NCI-H2029 (cell line): ENCODE data around the gene SGPP1.
"Not testable (repeated sequence)": the region's sequence is repeated elsewhere in the genome, so short reads cannot be mapped to it uniquely, and the experiment has no call there.

ENCODE experiments used
- DNase-seq: peaks from one replicate; lab custom pipeline; 2025; lab: John Stamatoyannopoulos, UW

The SGPP1 gene

DNA sequence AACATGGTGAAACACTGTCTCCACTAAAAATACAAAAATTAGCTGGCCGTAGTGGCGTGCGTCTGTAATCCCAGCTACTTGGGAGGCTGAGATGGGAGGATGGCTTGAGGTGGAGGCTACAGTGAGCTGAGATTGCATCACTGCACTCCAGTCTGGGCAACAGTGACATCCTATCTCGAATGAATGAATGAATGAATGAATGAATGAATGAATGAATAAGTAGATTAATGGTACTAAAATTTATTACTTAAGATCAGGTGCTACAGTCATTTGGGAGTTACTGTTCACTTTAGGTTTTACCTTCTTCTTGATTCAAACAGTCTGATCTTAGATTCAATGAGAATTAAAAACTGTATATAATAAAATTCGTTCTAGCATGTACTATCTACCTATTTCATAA is 54.6 kb downstream of the SGPP1 start:
- DNase-seq: no peak

DNA sequence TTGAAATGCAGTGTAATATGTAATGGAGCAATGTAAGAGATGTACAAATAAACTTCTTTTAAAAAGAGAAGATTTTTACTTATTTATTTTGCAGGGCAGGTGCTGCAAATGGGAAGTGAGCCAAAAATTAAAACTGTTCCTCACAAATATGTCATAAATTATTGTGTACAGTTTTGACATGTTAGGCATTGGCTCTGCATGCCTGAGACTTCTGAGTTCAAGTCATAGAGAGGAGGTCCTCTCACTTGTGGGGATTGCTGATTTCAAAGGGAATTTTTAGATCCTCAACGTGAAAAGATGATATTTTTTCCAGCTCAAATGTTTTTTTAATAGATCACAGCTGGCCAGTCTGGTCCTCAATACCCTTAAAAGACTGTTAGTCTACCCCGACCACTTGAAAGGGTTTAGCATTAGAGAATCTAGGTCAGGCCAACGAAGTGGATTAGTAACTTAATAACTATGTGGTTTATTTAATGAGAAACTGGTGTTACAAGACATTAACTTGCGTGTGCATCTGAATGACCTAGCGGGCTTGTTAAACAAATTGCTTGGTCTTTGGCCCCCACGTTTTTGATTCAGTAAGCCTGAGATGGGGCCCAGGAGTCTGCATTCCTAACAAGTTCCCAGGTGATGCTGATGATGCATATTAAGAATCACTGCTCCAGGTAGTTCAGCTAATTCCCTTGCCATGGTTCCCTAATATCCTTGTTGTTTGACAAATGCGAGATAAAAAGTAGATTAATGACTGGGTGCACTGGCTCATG is 55.3 kb downstream of the SGPP1 start:
- no peak for DNase-seq

DNA sequence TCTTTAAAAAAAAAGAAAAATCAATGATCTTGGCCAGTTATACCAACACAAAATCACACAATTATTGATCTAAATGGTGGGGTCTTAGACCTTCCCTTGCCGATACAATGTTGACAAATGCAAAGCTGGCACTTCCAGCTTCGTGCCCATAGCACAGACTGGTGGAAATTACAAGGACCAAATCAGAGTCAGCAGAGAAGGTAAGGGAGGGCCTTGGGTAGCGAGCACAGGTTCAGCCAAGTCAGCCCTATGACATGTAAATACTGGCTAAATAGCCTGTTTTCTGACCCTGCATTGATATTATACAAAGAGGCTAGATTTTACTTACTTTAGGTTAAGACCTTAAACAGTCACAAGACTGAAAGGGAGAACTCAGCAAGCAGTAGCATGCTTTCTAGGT is 55.9 kb downstream of the SGPP1 start:
- no peak for DNase-seq

DNA sequence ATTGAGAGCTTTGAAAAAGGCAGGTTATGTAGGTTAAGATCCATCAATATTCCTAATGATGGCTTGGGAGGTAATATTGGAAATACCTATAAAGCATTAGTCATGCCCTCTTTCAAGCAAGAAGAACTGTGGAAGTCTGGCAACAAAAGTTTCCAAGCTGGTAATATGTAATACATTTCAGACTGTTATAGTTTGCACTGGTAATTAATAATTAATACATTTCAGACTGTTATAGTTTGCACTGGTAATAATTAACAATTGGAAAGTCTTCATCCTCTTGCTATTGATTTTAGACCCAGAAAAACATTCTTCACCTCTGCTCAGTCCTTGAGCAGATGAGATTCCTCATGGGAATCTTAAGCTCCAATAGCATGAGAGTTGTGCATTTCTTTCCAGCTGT is 57.2 kb downstream of the SGPP1 start:
- no peak for DNase-seq

DNA sequence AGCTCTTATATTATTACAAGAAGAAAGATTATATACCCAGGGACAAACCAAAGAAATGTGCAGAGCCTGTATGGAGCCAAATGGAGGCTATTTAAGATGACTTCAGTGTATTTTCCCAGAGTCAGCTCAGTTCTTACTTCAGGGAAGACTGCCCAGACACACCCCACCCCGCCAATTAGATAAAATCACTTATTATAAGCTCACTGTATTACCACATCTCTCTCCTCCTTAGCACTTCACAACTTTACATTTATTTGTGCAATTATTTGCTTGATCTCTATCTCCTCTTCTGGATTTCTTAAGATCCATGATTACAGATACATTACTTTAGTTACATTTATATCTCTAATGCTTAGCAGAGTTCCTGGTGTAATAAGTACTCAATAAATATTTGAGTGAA is 61.5 kb downstream of the SGPP1 start:
- DNase-seq: no peak

DNA sequence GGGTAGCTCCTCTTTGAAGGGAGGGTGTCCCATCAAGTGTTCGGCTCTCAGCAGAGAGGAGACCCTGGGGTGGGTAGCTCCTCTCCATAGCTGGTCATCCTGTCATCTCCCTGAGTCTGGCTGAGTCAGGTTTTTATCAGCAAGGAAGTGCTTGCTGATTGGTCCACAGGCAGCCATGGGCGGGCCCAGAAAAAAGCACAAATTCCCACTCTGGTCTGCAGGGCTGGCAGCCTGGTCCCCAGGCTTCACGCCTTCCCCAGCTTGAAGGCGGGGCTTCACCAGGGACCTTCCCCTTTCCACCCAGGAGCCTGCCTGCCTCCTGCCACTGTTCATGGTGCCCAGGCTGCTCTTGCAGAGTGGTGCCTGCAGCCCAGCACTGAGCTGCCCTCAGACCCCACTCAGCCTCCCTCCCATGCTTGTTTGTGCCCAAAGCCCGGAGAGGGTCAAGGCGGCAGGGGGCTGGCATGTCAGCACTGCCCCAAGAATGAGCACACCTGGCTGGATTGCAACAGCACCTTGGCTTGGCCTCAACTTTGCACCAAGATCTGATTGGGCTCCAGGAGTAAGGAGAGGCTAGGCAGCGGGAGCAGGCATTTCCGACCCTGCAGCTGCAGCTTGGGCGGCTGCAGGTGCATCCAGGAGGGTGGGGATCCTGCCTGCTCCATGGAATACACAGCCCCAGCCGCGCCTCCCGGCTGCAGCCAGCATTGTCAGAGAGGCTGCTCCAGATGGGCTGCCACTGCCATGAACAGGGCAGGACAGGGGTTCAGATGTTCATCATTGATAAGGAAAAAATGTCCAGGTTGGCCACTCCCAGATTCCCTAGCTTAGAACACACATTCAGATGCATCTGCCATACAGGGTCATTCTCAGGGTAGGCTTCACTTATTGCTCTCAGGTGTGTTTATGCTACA is 64.2 kb downstream of the SGPP1 start:
- no peak for DNase-seq

DNA sequence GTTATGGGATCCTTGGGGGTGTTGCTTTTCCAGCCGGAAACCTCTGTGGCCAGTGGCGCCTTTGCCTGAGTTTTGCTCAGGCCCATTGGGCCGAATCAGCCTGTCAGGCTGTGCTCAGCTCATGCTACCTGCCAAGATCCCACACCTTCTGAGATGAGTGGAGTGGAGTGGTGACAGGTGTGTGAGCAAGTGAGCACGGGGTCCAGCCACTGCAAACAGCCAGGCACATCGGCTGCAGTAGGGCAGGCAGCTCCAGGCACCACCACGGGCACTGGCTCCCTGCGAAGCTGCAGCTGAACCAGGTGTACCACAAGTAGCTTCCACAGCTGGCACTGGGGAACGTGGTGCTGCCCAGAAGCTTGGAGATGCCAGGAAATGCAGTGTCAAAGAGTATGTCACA is 65.1 kb downstream of the SGPP1 start:
- DNase-seq: no peak

DNA sequence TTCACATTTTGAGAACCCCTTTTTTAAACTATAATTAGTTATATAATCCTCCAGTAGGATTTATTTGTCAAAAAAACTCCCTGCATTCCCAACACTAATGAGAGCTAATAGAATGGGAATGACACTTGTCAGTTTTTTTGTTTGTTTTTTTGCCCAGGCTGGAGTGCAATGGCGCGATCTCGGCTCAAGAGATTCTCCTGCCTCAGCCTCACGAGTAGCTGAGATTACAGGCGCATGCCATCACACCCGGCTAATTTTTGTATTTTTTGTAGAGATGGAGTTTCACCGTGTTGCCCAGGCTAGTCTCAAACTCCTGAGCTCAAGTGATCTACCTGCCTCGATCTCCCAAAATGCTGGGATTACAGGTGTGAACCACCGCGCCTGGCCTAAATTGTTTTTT is 66.0 kb downstream of the SGPP1 start:
- DNase-seq: not testable (repeated sequence)

DNA sequence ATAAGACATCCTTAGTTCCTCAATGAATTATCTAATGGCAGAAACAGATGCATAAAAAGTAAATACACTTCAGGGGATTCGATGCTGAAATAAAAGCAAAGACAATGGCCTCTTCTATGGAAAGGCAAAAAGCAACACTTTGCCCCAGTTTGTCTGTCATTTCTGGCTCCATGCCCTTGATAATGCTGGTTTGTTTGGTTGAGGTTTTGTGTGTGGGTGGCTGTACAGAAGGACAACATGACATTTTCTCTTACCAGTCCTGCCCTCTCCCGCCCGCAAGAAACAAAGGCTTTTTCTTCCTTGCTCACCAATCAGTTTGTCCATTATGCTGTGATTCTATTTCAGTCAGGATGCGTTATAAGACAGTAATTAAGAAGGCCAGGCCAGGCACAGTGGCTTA is 68.1 kb downstream of the SGPP1 start:
- DNase-seq: no peak

DNA sequence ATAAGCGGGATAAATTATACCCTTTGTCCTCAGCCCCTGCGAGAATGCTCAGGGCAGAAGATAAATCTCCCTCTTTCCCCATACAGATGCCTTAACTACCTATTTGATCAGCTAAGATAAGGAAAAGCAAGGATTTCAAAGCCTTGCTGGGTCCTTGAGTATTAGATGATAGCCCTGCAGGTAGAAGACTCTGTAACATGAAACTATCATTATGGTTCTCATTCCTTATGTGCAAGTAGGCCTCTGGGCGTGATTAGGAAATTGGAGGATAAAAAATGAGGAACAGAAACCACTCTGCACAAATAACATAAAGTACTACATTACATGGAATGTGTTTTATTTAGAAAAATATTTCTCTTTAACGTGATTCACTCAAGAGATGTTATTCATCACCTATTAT is 71.7 kb downstream of the SGPP1 start:
- no peak for DNase-seq

DNA sequence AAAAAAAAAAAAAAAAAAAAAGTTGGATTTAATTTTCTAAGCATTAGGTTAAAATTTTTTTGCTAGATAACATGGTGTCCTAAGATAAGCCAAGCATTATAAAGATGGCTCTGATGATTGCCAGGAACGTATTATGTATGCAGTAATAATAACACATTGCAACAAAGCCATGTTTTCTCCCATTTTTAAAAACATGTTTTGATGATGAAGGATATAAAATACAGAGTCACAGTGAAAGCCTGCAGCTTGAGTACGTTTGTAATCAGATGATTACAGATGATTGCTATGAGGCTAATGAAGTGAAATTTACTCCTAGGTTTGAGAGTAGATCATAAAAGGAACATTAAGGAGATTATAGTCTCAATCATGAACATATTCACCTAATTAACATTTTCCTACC is 72.9 kb downstream of the SGPP1 start:
- DNase-seq: no peak

DNA sequence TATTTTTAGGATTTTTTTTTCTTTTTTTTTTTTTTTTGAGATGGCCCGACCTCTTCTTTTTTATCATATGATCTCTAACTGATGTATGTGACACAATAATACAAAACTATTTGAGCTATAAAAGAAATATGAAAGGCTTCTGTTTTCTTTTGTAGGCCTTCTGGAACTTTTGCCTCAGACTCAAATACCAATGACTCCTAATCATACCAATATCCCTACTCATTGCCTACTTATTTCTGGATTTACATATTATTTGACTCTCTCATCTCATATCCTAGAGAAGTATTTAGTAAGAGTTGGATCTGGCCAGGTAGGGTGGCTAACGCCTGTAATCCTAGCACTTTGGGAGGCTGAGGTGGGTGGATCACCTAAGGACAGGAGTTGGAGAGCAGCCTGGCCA is 73.5 kb downstream of the SGPP1 start:
- no peak for DNase-seq

DNA sequence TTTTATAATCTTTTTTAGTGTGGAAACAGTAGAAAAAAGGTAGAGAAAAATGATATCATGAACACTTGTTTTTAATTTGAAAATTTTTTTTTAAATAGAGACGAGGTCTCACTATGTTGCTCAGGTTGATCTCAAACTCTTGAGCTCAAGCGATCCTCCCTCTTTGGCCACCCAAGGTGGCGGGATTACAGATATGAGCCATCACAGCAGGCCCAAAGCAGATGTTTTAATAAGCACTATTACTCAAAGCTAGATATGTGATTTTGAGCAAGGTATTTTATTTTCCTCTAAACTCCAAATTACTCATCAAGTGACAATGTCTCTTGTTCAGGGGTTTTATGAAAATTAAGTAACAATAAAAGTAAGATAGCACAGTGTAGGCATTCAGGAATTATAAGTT is 75.5 kb downstream of the SGPP1 start:
- DNase-seq: no peak

DNA sequence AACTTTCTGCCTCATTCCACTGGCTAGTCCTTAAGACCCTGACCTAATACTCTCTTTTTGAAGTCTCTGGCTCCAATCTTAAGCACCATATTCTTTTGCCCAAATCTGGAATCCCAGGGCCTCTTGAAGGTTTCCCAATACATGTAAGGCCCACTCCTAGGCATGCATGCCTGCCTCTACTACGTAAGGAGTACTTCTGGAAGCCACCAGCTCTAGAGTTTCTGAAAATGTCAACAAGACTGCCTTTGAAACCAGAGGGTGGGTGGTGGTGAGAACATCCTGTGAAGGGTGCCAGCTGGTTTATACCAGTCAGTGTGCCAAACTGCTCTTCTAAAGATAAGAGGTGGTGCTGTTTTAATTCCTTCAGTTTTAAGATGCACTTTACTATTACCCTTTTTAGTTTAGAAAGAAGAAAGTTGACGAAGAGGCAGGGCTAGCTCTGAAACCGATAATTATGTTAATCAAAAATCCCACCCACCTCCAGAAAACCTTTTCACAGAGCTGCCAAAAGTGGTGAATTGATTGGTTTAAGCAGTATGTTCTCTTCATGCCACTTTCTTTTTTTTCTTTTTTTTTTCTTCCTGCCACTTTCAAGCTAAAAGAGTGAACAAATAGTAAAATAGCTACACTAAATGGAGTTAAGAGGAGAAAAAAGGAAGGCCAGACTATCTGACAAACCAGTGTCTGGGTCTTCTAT is 77.5 kb downstream of the SGPP1 start:
- DNase-seq: peak; percentile 13

DNA sequence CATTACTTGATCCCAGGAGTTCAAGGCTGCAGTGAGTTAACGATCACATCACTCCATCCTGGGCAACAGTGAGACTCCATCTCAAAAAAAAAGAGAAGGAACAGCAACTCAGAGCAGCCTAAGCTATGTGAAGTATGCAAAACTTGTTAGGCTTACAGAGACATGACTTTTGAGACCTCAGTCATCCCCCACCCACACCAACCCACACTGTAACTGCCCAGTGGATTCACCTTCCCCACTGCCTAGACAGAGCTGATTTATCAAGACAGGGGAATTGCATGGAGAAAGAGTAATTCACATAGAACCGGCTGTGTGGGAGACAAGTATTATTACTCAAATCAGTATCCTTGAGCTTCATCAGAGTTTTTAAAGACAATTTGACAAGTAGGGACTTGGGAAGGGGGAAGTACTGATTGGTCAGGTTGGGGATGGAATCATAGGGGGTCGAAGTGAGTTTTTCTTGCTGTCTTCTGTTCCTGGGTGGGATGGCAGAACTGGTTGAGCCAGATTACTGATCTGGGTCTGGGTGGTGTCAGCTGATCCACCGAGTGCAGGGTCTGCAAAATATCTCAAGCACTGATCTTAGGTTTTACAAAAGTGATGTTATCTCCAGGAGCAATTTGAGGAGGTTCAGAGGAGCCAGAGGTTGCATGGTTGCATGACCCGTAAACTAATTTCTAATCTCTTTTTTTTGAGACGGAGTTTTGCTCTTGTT is 80.0 kb downstream of the SGPP1 start:
- no peak for DNase-seq

DNA sequence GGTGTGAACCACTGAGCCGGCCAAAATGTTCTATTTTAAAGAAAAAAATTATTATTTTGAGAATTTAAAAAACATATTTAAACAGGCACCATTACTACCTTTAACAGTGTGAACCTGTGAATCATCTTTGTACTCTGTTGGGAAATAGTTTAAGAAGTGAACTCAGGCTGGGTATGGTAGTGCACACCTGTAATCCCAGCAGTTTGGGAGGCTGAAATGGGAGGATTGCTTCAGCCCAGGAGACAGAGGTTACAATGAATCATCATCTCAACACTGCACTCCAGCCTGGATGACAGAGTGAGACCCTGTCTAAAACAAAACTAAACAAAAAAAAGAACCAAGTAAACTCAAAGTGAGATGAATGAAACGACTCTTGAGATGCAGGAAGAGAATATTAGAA is 83.1 kb downstream of the SGPP1 start:
- DNase-seq: no peak

DNA sequence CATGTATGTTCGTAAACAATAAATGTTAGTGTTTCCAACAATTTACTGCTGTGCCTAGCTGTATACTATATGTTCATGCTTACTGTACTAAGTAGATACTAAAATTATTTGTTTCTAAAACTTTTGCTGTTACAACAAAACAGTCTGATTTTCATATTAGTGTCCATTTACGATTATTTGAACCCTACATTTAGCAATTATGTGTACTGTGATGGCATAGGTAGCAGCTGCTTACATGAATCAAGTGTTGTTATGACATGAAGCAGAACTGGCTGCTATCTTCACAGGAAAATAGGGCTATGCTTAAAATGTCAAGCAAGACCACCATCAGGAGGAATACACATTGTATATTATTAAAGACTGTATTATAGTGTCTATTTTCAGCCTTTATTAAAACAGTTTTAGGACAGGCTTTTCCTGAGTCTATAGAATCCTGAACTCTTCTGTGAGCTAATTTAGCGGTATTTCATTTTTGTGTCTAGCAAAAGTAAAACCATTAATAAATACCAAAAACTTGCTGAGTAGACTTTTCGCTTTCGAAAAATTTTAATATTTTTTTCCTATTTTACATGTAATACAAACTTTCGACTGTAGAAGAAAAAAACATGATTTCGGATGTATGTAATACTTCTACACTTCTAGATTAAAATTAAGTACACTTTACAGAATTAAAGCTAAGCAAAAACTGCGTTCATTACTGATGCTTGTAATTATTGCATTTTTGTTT is 85.0 kb downstream of the SGPP1 start:
- DNase-seq: no peak

DNA sequence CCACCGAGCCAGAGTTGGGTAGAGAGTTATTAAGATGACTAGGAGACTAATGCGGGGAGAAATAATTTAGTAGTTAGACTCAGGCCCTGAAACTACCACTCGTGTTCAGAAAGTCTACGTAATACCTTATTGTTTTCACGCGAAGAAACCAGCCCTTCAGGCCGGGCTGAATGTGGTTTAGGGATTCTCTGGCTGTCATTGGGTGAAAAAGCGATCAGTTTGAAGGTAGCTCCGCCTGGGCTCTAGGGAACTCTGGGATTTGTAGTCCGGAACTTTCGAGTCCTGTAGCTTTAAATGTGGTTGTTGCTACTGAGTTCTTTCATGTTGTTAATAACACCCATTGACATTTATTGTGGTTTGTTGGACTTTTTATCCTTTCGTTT is 85.6 kb downstream of the SGPP1 start:
- DNase-seq: peak; percentile 69

DNA sequence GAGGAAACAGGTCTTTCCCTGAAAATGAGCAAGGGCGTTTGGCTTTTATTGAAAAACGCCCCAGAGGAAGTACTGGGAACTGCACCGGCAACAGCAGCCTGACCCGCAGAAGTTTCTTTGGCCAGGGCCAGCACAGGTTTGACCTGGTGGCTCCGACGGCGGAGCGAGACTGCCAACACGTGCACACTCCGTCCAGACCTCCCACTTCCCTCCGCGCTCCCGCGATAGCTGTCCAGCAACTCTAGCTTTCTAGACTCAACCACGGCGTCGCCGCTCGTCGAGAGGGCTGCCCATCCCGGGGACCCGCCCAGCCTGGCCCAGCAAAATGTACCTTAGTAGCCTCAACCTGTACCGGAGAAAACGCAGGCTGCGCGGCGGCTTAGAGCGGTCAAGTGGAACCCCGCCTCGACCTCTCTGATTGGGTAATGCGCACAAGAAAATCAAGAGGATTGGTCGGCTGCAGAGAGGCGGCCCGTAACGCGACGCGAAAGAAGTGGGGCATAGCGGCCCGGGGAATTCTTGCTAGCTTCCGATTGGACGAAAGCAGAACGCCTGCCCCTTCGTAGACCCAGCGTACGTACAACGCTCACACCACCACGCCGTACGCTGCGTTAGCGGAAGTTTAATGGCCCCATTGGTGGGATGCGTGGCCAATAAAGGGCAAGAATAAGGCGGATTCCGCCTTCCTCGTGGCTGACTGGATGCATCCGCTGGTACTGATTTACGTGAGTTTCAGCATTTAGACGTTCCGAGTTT is 86.2 kb downstream of the SGPP1 start, which contains the start of gene WDR89:
TSS of gene WDR89 (minus strand) at position 399 of the 756 bp plus-strand sequence. CDS start 41,929 bp downstream, outside the sequence.
- DNase-seq: peak; percentile 95

DNA sequence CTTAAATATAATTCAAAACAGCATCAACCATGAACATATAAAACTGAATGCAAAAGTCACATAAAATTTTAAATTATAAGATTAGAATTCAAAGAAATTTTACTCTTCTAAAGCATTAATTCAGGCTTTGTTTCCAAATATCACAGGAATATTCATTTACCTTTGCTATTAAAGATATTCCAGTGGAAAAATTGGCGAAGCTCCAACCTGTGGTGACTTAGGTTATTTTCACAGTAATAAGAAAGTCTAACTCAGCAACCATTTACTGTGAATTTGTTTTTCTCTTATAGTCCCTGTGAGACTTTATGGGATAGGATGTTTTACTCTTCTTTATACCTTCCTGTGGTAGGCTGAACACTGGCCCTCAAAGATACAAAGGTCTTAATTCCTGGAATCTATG is 89.4 kb downstream of the SGPP1 start:
- no peak for DNase-seq
